Measurements from ENCODE around the gene UQCC3.

GRCh38 chr11:62656796-62657429, 14.6 kb upstream of the UQCC3 start:
- TF ChIP-seq CTCF (IDR thresholded peaks at IDR 0.05) (no peak), EP300 (IDR thresholded peaks at IDR 0.05) (no peak)
